ENCODE measurements around the gene C13orf46.

- TF ChIP-seq CTCF (IDR thresholded peaks at IDR 0.05) (no peak), POLR2A (IDR thresholded peaks at IDR 0.05) (no peak)
These were observed 67.3 kb downstream of the C13orf46 start for GRCh38 chr13:113906571-113906970.
